ENCODE measurements around the gene IL17RE. TPM values are rescaled to one million over a fixed set of nuclear protein-coding genes. Genes with fewer than 3 reads are reported as not detected.

IL17RE gene
- total and polyA plus RNA-seq, 2 of the 13 experiments (the other 11 are each of a cell fraction or from before 2014, with no cell fraction given), result 14.5 to 24.1 TPM

GRCh38 chr3:9947025-9947995 lies 44.7 kb downstream of the IL17RE start (continued):
- TF ChIP-seq NCOR1 (IDR thresholded peaks at IDR 0.05; ENCODE audit: borderline replicate concordance, low read length) (no peak), ZNF841 (CRISPR knock-in tag; IDR thresholded peaks at IDR 0.05; ENCODE audit: borderline replicate concordance) (no peak), REL (CRISPR knock-in tag; conservative IDR thresholded peaks at IDR 0.05) (0 out of 2 replicates have a peak, but pooled peaks have one; percentile 35), TBP (CRISPR knock-in tag; IDR thresholded peaks at IDR 0.05) (0 out of 2 replicates have a peak, but pooled peaks have one; percentile 41), KDM2A (CRISPR knock-in tag; IDR thresholded peaks at IDR 0.05; ENCODE audit: borderline replicate concordance, low read depth) (peak; percentile 26; the same call in 1 of the 2 replicates), ZNF331 (CRISPR knock-in tag; IDR thresholded peaks at IDR 0.05) (peak; percentile 77), PCBP2 (optimal IDR thresholded peaks at IDR 0.05; ENCODE audit: low read depth, low read length, poor library complexity, severe bottlenecking) (no peak), ZNF557 (CRISPR knock-in tag; IDR thresholded peaks at IDR 0.05) (peak; percentile 80; the same call in 1 of the 2 replicates), TOE1 (CRISPR knock-in tag; IDR thresholded peaks at IDR 0.05) (no peak), MTA1 (CRISPR knock-in tag; IDR thresholded peaks at IDR 0.05; ENCODE audit: borderline replicate concordance) (peak; percentile 86; the same call in 1 of the 2 replicates), ZNF784 (CRISPR knock-in tag; IDR thresholded peaks at IDR 0.05; ENCODE audit: borderline replicate concordance) (peak; percentile 96; the same call in 1 of the 2 replicates)
- TF ChIP-seq, protein P1, sequence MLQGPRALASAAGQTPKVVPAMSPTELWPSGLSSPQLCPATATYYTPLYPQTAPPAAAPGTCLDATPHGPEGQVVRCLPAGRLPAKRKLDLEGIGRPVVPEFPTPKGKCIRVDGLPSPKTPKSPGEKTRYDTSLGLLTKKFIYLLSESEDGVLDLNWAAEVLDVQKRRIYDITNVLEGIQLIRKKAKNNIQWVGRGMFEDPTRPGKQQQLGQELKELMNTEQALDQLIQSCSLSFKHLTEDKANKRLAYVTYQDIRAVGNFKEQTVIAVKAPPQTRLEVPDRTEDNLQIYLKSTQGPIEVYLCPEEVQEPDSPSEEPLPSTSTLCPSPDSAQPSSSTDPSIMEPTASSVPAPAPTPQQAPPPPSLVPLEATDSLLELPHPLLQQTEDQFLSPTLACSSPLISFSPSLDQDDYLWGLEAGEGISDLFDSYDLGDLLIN (CRISPR knock-in tag; IDR thresholded peaks at IDR 0.05; ENCODE audit: borderline replicate concordance), result peak; percentile 74; the same call in 1 of the 2 replicates
- TF ChIP-seq, protein P2, sequence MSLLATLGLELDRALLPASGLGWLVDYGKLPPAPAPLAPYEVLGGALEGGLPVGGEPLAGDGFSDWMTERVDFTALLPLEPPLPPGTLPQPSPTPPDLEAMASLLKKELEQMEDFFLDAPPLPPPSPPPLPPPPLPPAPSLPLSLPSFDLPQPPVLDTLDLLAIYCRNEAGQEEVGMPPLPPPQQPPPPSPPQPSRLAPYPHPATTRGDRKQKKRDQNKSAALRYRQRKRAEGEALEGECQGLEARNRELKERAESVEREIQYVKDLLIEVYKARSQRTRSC (CRISPR knock-in tag; IDR thresholded peaks at IDR 0.05; ENCODE audit: low read depth), result peak; percentile 89; the same call in 1 of the 2 replicates

Data from HepG2 (cell line).